Muscle of leg (tissue), 11 donors: Measurements from ENCODE around the gene PCDHGA6. TPM values are rescaled to one million over a fixed set of nuclear protein-coding genes. Genes with fewer than 3 reads are reported as not detected.
A peak's percentile ranks its signal among the peaks of the same experiment; 100 is the strongest.
"Not testable (repeated sequence)": the region's sequence is repeated elsewhere in the genome, so short reads cannot be mapped to it uniquely, and the experiment has no call there.

Experiments used
- DNase-seq: peaks from one replicate; pipeline ENCODE4 v3.0.0; 2013
- H3K27ac ChIP-seq: one replicate; pipeline ENCODE4 v1.5.1; 2013; ENCODE audit warnings: mild to moderate bottlenecking, low read length, control low read depth
- H3K27me3 ChIP-seq: one replicate; pipeline ENCODE4 v1.6.1; 2013; ENCODE audit warnings: low read length; ENCODE audit not compliant: control insufficient read depth, insufficient read depth
- H3K36me3 ChIP-seq: one replicate; pipeline ENCODE4 v1.6.1; 2013; ENCODE audit warnings: low read length; ENCODE audit not compliant: control insufficient read depth, insufficient read depth
- H3K4me1 ChIP-seq: one replicate; pipeline ENCODE4 v1.6.1; 2013; ENCODE audit warnings: low read length; ENCODE audit not compliant: control insufficient read depth, insufficient read depth
- H3K4me3 ChIP-seq: one replicate; pipeline ENCODE4 v1.5.1; 2013; ENCODE audit warnings: low read length, control low read depth
- H3K9me3 ChIP-seq: replicated peaks from 2 replicates; pipeline ENCODE4 v1.6.1; 2013; ENCODE audit warnings: low read depth, low read length; ENCODE audit not compliant: control insufficient read depth
- WGBS: methylation state at CpG from one replicate; pipeline ENCODE4 v1.1.5; 2013; ENCODE audit warnings: missing lambda C conversion rate; ENCODE audit not compliant: insufficient coverage; 5-methylcytosine and 5-hydroxymethylcytosine counted together
- polyA plus RNA-seq, 8 donors: library from polyadenylated mRNA; unstranded; fragments of 120-200 nt; gene quantifications; one replicate each; pipeline versions ENCODE4 v1.2.1 to v1.2.3, GENCODE V29; 2013; ENCODE audit warnings: inconsistent platforms in 1 of 8, low replicate concordance in 1 of 8; ENCODE audit not compliant: insufficient read length in 8 of 8, insufficient read depth in 1 of 8
- total RNA-seq: library from RNA; stranded (reverse); fragments of 120-200 nt; gene quantifications from one replicate; pipeline ENCODE4 v1.2.4, GENCODE V29; 2013

The PCDHGA6 gene
- total and polyA plus RNA-seq, 9 donors = 2.2 to 4.4 (median 3.0) TPM

DNA sequence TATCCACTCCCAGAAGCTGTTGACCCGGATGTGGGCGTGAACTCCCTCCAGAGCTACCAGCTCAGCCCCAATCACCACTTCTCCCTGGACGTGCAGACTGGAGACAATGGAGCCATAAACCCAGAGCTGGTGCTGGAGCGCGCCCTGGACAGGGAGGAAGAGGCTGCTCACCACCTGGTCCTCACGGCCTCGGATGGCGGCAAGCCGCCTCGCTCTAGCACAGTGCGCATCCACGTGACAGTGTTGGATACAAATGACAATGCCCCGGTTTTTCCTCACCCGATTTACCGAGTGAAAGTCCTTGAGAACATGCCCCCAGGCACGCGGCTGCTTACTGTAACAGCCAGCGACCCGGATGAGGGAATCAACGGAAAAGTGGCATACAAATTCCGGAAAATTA lies 19.6 kb downstream of the PCDHGA6 start:
- Histone ChIP-seq H3K27ac (no peak overlapping the region), H3K36me3 (no peaks in the 10 kb centered on the region), H3K4me1 (no peaks in the 10 kb centered on the region), H3K4me3 (no peak overlapping the region), H3K9me3 (peaks cover 77% of the 10 kb centered on the region), H3K27me3 (peaks cover 16% of the 10 kb centered on the region)
- DNase-seq = no peak
- WGBS = 59% methylated on average over 11 of the region's 21 CpGs

- 42% methylated on average over 25 of the region's 53 CpGs for WGBS
- not testable (repeated sequence) for H3K4me1 ChIP-seq, H3K4me3 ChIP-seq, H3K36me3 ChIP-seq, H3K27ac ChIP-seq, DNase-seq
- peaks cover 76% of the 10 kb centered on the region for H3K9me3 ChIP-seq
- H3K27me3 ChIP-seq = peaks cover 21% of the 10 kb centered on the region
Measured at GRCh38 chr5:141394401-141395187, 20.9 kb downstream of the PCDHGA6 start.

- 2% methylated on average over 9 of the region's 43 CpGs for WGBS
- not testable (repeated sequence) for H3K36me3 ChIP-seq, H3K27ac ChIP-seq, H3K4me1 ChIP-seq, H3K4me3 ChIP-seq, DNase-seq
- peaks cover 75% of the 10 kb centered on the region for H3K9me3 ChIP-seq
- peaks cover 18% of the 10 kb centered on the region for H3K27me3 ChIP-seq
Measured at GRCh38 chr5:141397756-141398551, 24.3 kb downstream of the PCDHGA6 start, which contains the start of gene PCDHGB5. Gene PCDHGB5 (plus strand): TSS chr5:141397947. CDS start chr5:141398128, 181 bp downstream.

GRCh38 chr5:141398608-141399007 lies 24.9 kb downstream of the PCDHGA6 start:
- Histone ChIP-seq H3K9me3 (peaks cover 75% of the 10 kb centered on the region), H3K27ac (no peak overlapping the region), H3K27me3 (peaks cover 17% of the 10 kb centered on the region), H3K4me1 (no peaks in the 10 kb centered on the region), H3K36me3 (no peaks in the 10 kb centered on the region), H3K4me3 (no peak overlapping the region)
- WGBS = 24% methylated on average over 13 of the region's 15 CpGs
- no peak for DNase-seq

GRCh38 chr5:141399555-141400258 lies 26.0 kb downstream of the PCDHGA6 start:
- H3K4me3 ChIP-seq = no peak overlapping the region
- DNase-seq = no peak
- H3K27me3 ChIP-seq = peaks cover 17% of the 10 kb centered on the region
- H3K4me1 ChIP-seq = no peaks in the 10 kb centered on the region
- no peaks in the 10 kb centered on the region for H3K36me3 ChIP-seq
- H3K9me3 ChIP-seq = peaks cover 76% of the 10 kb centered on the region
- H3K27ac ChIP-seq = no peak overlapping the region
- WGBS = 26% methylated on average over 61 of the region's 61 CpGs

DNA sequence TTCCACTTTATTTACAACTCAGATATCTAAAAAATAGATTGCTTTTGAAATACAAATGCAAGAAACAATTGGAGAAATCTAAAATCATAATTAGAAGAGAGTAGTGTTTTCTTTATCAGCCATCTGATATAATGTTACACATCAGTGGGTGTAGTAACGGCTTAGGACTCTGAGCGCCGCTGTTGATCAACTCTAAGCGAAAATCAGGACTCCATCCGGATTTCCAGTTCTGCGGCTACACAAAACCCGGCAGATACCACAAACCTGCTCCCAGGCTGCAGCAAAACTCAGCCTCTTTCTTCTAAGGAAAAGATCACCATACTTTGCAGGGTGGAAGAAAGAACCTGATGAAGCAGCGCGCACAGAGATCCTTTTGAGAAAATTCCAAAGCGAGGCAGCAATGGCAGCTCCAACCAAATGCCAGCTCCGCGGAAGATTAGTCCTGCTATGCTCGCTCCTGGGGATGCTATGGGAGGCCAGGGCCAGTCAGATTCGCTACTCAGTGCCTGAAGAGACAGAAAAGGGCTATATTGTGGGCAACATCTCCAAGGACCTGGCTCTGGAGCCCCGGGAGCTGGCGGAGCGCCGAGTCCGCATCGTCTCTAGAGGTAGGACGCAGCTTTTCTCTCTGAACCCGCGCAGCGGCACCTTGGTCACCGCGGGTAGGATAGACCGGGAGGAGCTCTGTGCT lies 29.0 kb downstream of the PCDHGA6 start, which contains the start of gene PCDHGA9:
TSS of gene PCDHGA9 (plus strand) at position 226 of the 691 bp plus-strand sequence. CDS start at position 401, 175 bp downstream.
- Histone ChIP-seq H3K27ac (no peak within 1 kb of the TSS), H3K4me1 (no peaks in the 10 kb centered on the region), H3K9me3 (peaks cover 85% of the 10 kb centered on the region), H3K4me3 (peak within 1 kb of the TSS; percentile 31), H3K27me3 (peaks cover 21% of the 10 kb centered on the region), H3K36me3 (no peaks in the 10 kb centered on the region)
- peak; percentile 28 for DNase-seq
- 12% methylated on average over 21 of the region's 27 CpGs for WGBS

- Histone ChIP-seq H3K27ac (no peak overlapping the region), H3K4me3 (no peak overlapping the region), H3K4me1 (no peaks in the 10 kb centered on the region), H3K9me3 (peaks cover 89% of the 10 kb centered on the region), H3K36me3 (no peaks in the 10 kb centered on the region), H3K27me3 (peaks cover 24% of the 10 kb centered on the region)
- WGBS = 26% methylated on average over 20 of the region's 22 CpGs
- DNase-seq = no peak
Measured at GRCh38 chr5:141403387-141403786, 29.7 kb downstream of the PCDHGA6 start.

- 10% methylated on average over 19 of the region's 51 CpGs for WGBS
- peaks cover 86% of the 10 kb centered on the region for H3K9me3 ChIP-seq
- peak; percentile 45 for DNase-seq
- peak within 1 kb of the TSS; percentile 27 for H3K4me3 ChIP-seq
- H3K27ac ChIP-seq, H3K36me3 ChIP-seq, H3K4me1 ChIP-seq: not testable (repeated sequence)
- H3K27me3 ChIP-seq = peaks cover 21% of the 10 kb centered on the region
Measured at GRCh38 chr5:141407790-141408505, 34.3 kb downstream of the PCDHGA6 start, which contains the start of gene PCDHGB6. Gene PCDHGB6 (plus strand): TSS chr5:141408021. CDS start chr5:141408203, 182 bp downstream.
